Measurements from ENCODE around the gene MGST3. TPM values are rescaled to one million over a fixed set of nuclear protein-coding genes. Genes with fewer than 3 reads are reported as not detected.
"Not testable (repeated sequence)": the region's sequence is repeated elsewhere in the genome, so short reads cannot be mapped to it uniquely, and the experiment has no call there.

MGST3 gene
- total RNA-seq, 2 donors from 2014 or later: 160 to 252 TPM

- H3K36me3 ChIP-seq: no peaks in the 10 kb centered on the region
- no peaks in the 10 kb centered on the region for H3K9me3 ChIP-seq
- DNase-seq (ENCODE audit: low spot score): no peak
- no peak for TF ChIP-seq CTCF (IDR thresholded peaks at IDR 0.05)
- H3K4me1 ChIP-seq (ENCODE audit: control insufficient read depth in 1 of 2, low read depth in 2 of 2): no peaks in the 10 kb centered on the region
- no peak for ATAC-seq (ENCODE audit: insufficient number of reproducible peaks, low FRiP score, low read depth)
- no peak overlapping the region for H3K27ac ChIP-seq
- H3K27me3 ChIP-seq (replicated peaks; ENCODE audit: insufficient read depth): no peaks in the 10 kb centered on the region
- H3K4me3 ChIP-seq: no peak overlapping the region
These were observed 25.8 kb upstream of the MGST3 start for GRCh38 chr1:165605246-165605645.

GRCh38 chr1:165606676-165607075 is 24.4 kb upstream of the MGST3 start:
- not testable (repeated sequence) for DNase-seq (ENCODE audit: low spot score); H3K27ac ChIP-seq; H3K4me3 ChIP-seq; H3K4me1 ChIP-seq (ENCODE audit: control insufficient read depth in 1 of 2, low read depth in 2 of 2); H3K9me3 ChIP-seq; H3K27me3 ChIP-seq (replicated peaks; ENCODE audit: insufficient read depth); H3K36me3 ChIP-seq; ATAC-seq (ENCODE audit: insufficient number of reproducible peaks, low FRiP score, low read depth)

GRCh38 chr1:165610866-165611265 is 20.2 kb upstream of the MGST3 start:
- no peak overlapping the region for H3K27ac ChIP-seq
- no peaks in the 10 kb centered on the region for H3K4me1 ChIP-seq (ENCODE audit: control insufficient read depth in 1 of 2, low read depth in 2 of 2)
- no peak for TF ChIP-seq CTCF (IDR thresholded peaks at IDR 0.05)
- no peak overlapping the region for H3K4me3 ChIP-seq
- no peak for ATAC-seq (ENCODE audit: insufficient number of reproducible peaks, low FRiP score, low read depth)
- no peaks in the 10 kb centered on the region for H3K36me3 ChIP-seq
- no peaks in the 10 kb centered on the region for H3K9me3 ChIP-seq
- no peak for DNase-seq (ENCODE audit: low spot score)
- no peaks in the 10 kb centered on the region for H3K27me3 ChIP-seq (replicated peaks; ENCODE audit: insufficient read depth)

GRCh38 chr1:165612062-165612461 is 19.0 kb upstream of the MGST3 start:
- Histone ChIP-seq H3K4me1 (ENCODE audit: control insufficient read depth in 1 of 2, low read depth in 2 of 2) (no peaks in the 10 kb centered on the region), H3K36me3 (no peaks in the 10 kb centered on the region), H3K4me3 (no peak overlapping the region), H3K9me3 (no peaks in the 10 kb centered on the region), H3K27me3 (replicated peaks; ENCODE audit: insufficient read depth) (no peaks in the 10 kb centered on the region), H3K27ac (no peak overlapping the region)
- no peak for DNase-seq (ENCODE audit: low spot score)
- ATAC-seq (ENCODE audit: insufficient number of reproducible peaks, low FRiP score, low read depth): no peak
- no peak for TF ChIP-seq CTCF (IDR thresholded peaks at IDR 0.05)

GRCh38 chr1:165616054-165616612 is 14.9 kb upstream of the MGST3 start:
- no peaks in the 10 kb centered on the region for H3K4me1 ChIP-seq (ENCODE audit: control insufficient read depth in 1 of 2, low read depth in 2 of 2)
- DNase-seq (ENCODE audit: low spot score) (no peak), ATAC-seq (ENCODE audit: insufficient number of reproducible peaks, low FRiP score, low read depth) (no peak)
- no peak overlapping the region for H3K27ac ChIP-seq
- H3K4me3 ChIP-seq: no peak overlapping the region
- H3K9me3 ChIP-seq: no peaks in the 10 kb centered on the region
- no peak for TF ChIP-seq CTCF (IDR thresholded peaks at IDR 0.05)
- no peaks in the 10 kb centered on the region for H3K36me3 ChIP-seq
- H3K27me3 ChIP-seq (replicated peaks; ENCODE audit: insufficient read depth): no peaks in the 10 kb centered on the region

- Histone ChIP-seq H3K4me1 (ENCODE audit: control insufficient read depth in 1 of 2, low read depth in 2 of 2) (no peaks in the 10 kb centered on the region), H3K9me3 (no peaks in the 10 kb centered on the region), H3K27ac (no peak overlapping the region), H3K27me3 (replicated peaks; ENCODE audit: insufficient read depth) (no peaks in the 10 kb centered on the region), H3K4me3 (no peak overlapping the region), H3K36me3 (no peaks in the 10 kb centered on the region)
- ATAC-seq (ENCODE audit: insufficient number of reproducible peaks, low FRiP score, low read depth) (no peak), DNase-seq (ENCODE audit: low spot score) (no peak)
- no peak for TF ChIP-seq CTCF (IDR thresholded peaks at IDR 0.05)
These were observed 14.0 kb upstream of the MGST3 start for GRCh38 chr1:165616987-165617546.
